Measurements from ENCODE around the gene KIF2A. TPM values are rescaled to one million over a fixed set of nuclear protein-coding genes. Genes with fewer than 3 reads are reported as not detected.

KIF2A gene
- total RNA-seq, 1 donor from 2014 or later: 91.7 TPM

DNA sequence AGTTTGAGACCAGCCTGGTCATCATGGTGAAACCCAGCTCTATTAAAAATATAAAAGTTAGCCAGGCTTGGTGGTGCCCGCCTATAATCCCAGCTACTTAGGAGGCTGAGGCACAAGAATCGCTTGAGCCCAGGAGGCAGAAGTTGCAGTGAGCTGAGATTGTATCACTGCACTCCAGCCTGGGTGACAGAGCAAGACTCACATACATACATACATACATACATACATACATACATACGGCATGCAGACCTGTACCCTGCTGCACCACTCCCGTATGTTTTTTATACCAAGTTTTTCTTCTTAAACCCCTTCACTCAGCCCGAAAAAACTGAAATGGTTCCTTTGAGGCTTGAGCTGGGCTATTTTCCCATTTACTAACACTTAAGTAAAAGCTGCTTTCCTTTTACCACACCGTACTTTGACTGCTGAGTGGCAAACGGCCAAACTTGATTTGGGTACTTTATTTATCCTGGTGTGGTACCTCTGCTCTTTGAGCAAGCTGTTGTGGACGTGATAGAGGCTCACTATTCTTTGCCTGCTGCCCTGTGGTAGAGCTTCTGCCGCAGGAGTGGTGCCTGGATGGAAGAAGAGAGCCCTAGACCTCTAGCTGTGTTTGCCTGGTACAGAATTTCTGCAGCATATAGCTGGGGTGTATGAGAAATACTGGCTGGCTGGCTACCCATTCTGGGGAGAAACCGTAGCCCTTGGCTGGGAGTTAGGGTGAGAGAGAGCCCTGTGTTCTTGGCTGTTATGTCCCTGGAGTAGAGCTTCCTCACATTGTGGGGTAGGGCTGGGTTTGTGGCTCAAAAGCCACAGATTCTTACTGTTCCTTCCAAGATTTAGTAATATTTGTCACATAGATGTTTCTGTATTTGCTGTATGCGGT, 126.0 kb downstream of the KIF2A start:
- Mint-ChIP-seq H3K4me1 (ENCODE audit: low read depth, unreplicated experiment) (no peaks in the 10 kb centered on the region), H3K4me3 (ENCODE audit: unreplicated experiment) (no peak overlapping the region)

DNA sequence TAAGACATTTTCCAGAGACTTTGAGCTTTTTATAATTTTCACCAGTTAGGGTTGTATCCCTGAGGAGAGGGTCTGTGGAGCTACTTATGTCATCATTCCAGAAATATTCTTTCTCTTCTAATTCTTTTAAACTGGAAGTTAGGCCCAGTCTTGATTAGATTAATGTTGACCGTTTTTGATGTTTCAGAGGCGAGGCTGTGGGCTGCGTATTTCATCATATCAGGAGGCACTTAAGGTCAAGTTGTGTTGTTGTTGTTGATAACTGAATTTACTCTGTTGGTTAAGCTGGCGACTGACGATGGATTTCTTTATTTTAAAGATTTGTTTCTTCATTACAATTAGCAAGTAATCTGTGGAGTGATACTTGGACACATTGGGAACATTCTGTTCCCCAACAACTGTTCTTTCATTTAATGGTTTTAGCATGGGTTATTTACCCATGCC, 126.6 kb downstream of the KIF2A start:
- H3K4me1 Mint-ChIP-seq (ENCODE audit: low read depth, unreplicated experiment): no peaks in the 10 kb centered on the region
- no peaks in the 10 kb centered on the region for H3K36me3 Mint-ChIP-seq (ENCODE audit: unreplicated experiment)
- H3K27me3 Mint-ChIP-seq (ENCODE audit: unreplicated experiment): peaks cover 3% of the 10 kb centered on the region
- no peak overlapping the region for H3K27ac Mint-ChIP-seq (ENCODE audit: unreplicated experiment)
- DNase-seq: no peak
- no peak overlapping the region for H3K4me3 Mint-ChIP-seq (ENCODE audit: unreplicated experiment)
- no peaks in the 10 kb centered on the region for H3K9me3 Mint-ChIP-seq (ENCODE audit: unreplicated experiment)
- TF ChIP-seq CTCF (IDR thresholded peaks at IDR 0.05; ENCODE audit: partially characterized antibody, unreplicated experiment): no peak

More for the DNA sequence above, 126.0 kb downstream of the KIF2A start:
- TF ChIP-seq CTCF (IDR thresholded peaks at IDR 0.05; ENCODE audit: partially characterized antibody, unreplicated experiment): no peak
- Mint-ChIP-seq H3K36me3 (ENCODE audit: unreplicated experiment) (no peaks in the 10 kb centered on the region), H3K27ac (ENCODE audit: unreplicated experiment) (no peak overlapping the region), H3K27me3 (ENCODE audit: unreplicated experiment) (peaks cover 3% of the 10 kb centered on the region), H3K9me3 (ENCODE audit: unreplicated experiment) (no peaks in the 10 kb centered on the region)
- DNase-seq: no peak

Other genes starting within 250 kb of the KIF2A start
- gene DIMT1, start 97.7 kb downstream of the KIF2A start, total RNA-seq (ENCODE audit: unreplicated experiment): 4.6 TPM
- 23.5 TPM for gene IPO11, start 106.6 kb downstream of the KIF2A start, total RNA-seq (ENCODE audit: unreplicated experiment)